Keratinocyte (primary cell): Measurements from ENCODE around the gene CDKAL1. TPM values are rescaled to one million over a fixed set of nuclear protein-coding genes. Genes with fewer than 3 reads are reported as not detected.
"Not testable (repeated sequence)": the region's sequence is repeated elsewhere in the genome, so short reads cannot be mapped to it uniquely, and the experiment has no call there.

Experiments used
- DNase-seq: peaks from one replicate; pipeline ENCODE4 v3.0.0-alpha.2; 2011; ENCODE audit warnings: low read depth, missing footprints, low spot score
- FAIRE-seq: peaks from 2 replicates; lab custom pipeline; 2011; peaks lifted over from hg19 to GRCh38; lab: Jason Lieb, UNC
- H2AFZ ChIP-seq: 2 replicates; pipeline ENCODE4 v1.6.0; 2012; ENCODE audit warnings: low read length, control low read depth, inconsistent platforms; ENCODE audit not compliant: control insufficient read depth
- H3K27ac ChIP-seq: 2 replicates; pipeline ENCODE4 v1.5.1; 2011; ENCODE audit warnings: low read length; ENCODE audit not compliant: control insufficient read depth, insufficient read depth
- H3K27me3 ChIP-seq: 3 replicates; pipeline ENCODE4 v1.6.0; 2011; ENCODE audit warnings: low read length; ENCODE audit not compliant: control insufficient read depth, insufficient read depth; ENCODE audit errors: extremely low read depth
- H3K36me3 ChIP-seq, 2 experiments: 2 replicates in 1 of 2; 3 replicates in 1 of 2; pipeline ENCODE4 v1.5.1; 2011; ENCODE audit warnings: low read length in 2 of 2, mild to moderate bottlenecking in 1 of 2; ENCODE audit not compliant: control insufficient read depth in 2 of 2, insufficient read depth in 2 of 2; ENCODE audit errors: extremely low read depth in 1 of 2
- H3K4me1 ChIP-seq: 3 replicates; pipeline ENCODE4 v1.5.1; 2011; ENCODE audit warnings: low read length; ENCODE audit not compliant: control insufficient read depth, insufficient read depth; ENCODE audit errors: extremely low read depth
- H3K4me2 ChIP-seq: 3 replicates; pipeline ENCODE4 v1.6.0; 2011; ENCODE audit warnings: low read depth, low read length; ENCODE audit not compliant: control insufficient read depth, insufficient read depth; ENCODE audit errors: extremely low read depth
- H3K4me3 ChIP-seq, 3 experiments: fragments of 200-600 bp in 1 of 3; sonication (generic) in 1 of 3; 2 replicates in 2 of 3; 3 replicates in 1 of 3; pipeline ENCODE4 v1.5.1; 2011 to 2016; ENCODE audit warnings: low read length in 3 of 3, mild to moderate bottlenecking in 3 of 3, control low read depth in 2 of 3, inconsistent platforms in 1 of 3, low read depth in 1 of 3, mixed read lengths in 1 of 3, mixed run types in 1 of 3, moderate library complexity in 1 of 3; ENCODE audit not compliant: control insufficient read depth in 2 of 3, insufficient read depth in 2 of 3; ENCODE audit errors: extremely low read depth in 1 of 3
- H3K79me2 ChIP-seq: 2 replicates; pipeline ENCODE4 v1.6.0; 2012; ENCODE audit warnings: low read length; ENCODE audit not compliant: control insufficient read depth, insufficient read depth
- H3K9ac ChIP-seq: 3 replicates; pipeline ENCODE4 v1.6.0; 2011; ENCODE audit warnings: low read length; ENCODE audit not compliant: control insufficient read depth, insufficient read depth; ENCODE audit errors: extremely low read depth
- H3K9me1 ChIP-seq: 3 replicates; pipeline ENCODE4 v1.6.0; 2011; ENCODE audit warnings: low read length; ENCODE audit not compliant: control insufficient read depth, insufficient read depth; ENCODE audit errors: extremely low read depth
- H3K9me3 ChIP-seq: 2 replicates; pipeline ENCODE4 v1.5.1; 2012; ENCODE audit warnings: low read depth, low read length; ENCODE audit not compliant: control insufficient read depth
- H4K20me1 ChIP-seq: 3 replicates; pipeline ENCODE4 v1.6.0; 2011; ENCODE audit warnings: low read length; ENCODE audit not compliant: control insufficient read depth, insufficient read depth; ENCODE audit errors: extremely low read depth
- EZH2 ChIP-seq: IDR thresholded peaks from one replicate; pipeline ENCODE4 v1.6.1; 2012; ENCODE audit warnings: inconsistent platforms, mild to moderate bottlenecking, low read length, moderate library complexity
- dilution Hi-C: fragments of 300-500 bp; cut with MboI; formaldehyde crosslinking; loops from one replicate; pipeline ENCODE4 v1.7.0; 2020; ENCODE audit warnings: low sequenced_read_pairs; ENCODE audit not compliant: extremely low pct_ligation_motif_present
- polyA plus RNA-seq, 5 experiments: library from polyadenylated mRNA; depleted of rRNA in 3 of 5; stranded (reverse) in 3 of 5; stranded (forward) in 1 of 5; unstranded in 1 of 5; fragments of >200 nt; gene quantifications; 1 replicate in 1 of 5; 2 replicates in 3 of 5; 3 replicates in 1 of 5; pipeline versions ENCODE4 v1.2.1 to v1.2.3, GENCODE V29; 2011 to 2012; ENCODE audit warnings: missing spikeins in 2 of 5, low read depth in 1 of 5, low replicate concordance in 1 of 5
- TF ChIP-seq, protein P1 (sequence below), 3 experiments: IDR thresholded peaks in 1 of 3; conservative IDR thresholded peaks in 1 of 3; optimal IDR thresholded peaks in 1 of 3; 2 replicates in 2 of 3; 3 replicates in 1 of 3; pipeline versions ENCODE3 to v1.5.1; 2011; ENCODE audit warnings: low read length in 3 of 3, mild to moderate bottlenecking in 3 of 3, moderate library complexity in 2 of 3, control low read depth in 1 of 3, inconsistent platforms in 1 of 3; ENCODE audit not compliant: insufficient read depth in 2 of 3; ENCODE audit errors: extremely low read depth in 1 of 3

The CDKAL1 gene
- polyA plus RNA-seq, 1 donor (not counting 4 experiments of a cell fraction or from before 2014, with no cell fraction given): 5.6 TPM

DNA sequence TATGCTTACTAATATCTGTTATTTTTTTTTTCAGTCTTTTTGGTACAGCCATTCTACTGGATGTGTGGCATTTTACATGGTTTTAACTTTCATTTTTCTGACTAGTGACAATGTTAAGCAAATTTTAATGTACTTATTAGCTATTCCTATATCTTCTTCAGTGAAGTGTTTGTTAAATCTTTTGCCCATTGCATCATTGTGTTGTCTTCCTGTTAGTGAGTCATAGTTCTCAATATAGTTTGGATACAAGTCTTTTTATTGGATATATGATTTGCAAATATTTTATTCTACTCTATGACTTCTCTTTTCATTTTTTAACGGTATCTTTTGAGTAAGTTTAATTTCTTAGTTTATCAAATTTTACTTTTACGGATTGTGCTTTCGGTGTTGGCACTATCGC is 519.4 kb downstream of the CDKAL1 start:
- DNase-seq (no peak), FAIRE-seq (no peak)
- no peak overlapping the region for H3K4me2 ChIP-seq
- H3K27me3 ChIP-seq: no peaks in the 10 kb centered on the region
- dilution Hi-C loops: no loop called here
- no peaks in the 10 kb centered on the region for H3K79me2 ChIP-seq
- no peak for TF ChIP-seq EZH2
- TF ChIP-seq, protein P1, sequence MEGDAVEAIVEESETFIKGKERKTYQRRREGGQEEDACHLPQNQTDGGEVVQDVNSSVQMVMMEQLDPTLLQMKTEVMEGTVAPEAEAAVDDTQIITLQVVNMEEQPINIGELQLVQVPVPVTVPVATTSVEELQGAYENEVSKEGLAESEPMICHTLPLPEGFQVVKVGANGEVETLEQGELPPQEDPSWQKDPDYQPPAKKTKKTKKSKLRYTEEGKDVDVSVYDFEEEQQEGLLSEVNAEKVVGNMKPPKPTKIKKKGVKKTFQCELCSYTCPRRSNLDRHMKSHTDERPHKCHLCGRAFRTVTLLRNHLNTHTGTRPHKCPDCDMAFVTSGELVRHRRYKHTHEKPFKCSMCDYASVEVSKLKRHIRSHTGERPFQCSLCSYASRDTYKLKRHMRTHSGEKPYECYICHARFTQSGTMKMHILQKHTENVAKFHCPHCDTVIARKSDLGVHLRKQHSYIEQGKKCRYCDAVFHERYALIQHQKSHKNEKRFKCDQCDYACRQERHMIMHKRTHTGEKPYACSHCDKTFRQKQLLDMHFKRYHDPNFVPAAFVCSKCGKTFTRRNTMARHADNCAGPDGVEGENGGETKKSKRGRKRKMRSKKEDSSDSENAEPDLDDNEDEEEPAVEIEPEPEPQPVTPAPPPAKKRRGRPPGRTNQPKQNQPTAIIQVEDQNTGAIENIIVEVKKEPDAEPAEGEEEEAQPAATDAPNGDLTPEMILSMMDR (optimal IDR thresholded peaks at IDR 0.05 in 1 of 3, IDR thresholded peaks at IDR 0.05 in 1 of 3, conservative IDR thresholded peaks at IDR 0.05 in 1 of 3; ENCODE audit: extremely low read depth in 1 of 3, insufficient read depth in 2 of 3, low read length in 3 of 3): no peak
- H3K9me3 ChIP-seq: no peaks in the 10 kb centered on the region
- no peaks in the 10 kb centered on the region for H3K36me3 ChIP-seq
- H3K9ac ChIP-seq: no peak overlapping the region
- H3K27ac ChIP-seq: peak overlapping the region; percentile 33
- no peaks in the 10 kb centered on the region for H3K9me1 ChIP-seq
- H3K4me1 ChIP-seq: peaks cover 6% of the 10 kb centered on the region
- no peak overlapping the region for H2AFZ ChIP-seq
- no peaks in the 10 kb centered on the region for H4K20me1 ChIP-seq
- no peak overlapping the region for H3K4me3 ChIP-seq

DNA sequence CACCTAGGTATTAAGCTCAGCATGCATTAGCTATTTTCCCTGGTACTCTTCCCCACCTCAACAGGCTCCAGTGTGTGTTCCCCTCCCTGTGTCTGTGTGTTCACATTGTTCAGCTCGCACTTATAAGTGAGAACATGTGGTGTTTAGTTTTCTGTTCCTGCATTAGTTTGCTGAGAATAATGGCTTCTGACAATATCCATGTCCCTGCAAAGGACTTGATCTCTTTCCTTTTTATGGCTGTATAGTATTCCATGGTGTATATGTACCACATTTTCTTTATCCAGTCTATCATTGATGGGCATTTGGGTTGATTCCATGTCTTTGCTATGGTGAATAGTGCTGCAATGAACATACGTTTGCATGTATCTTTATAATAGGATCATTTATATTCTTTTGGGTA is 521.2 kb downstream of the CDKAL1 start:
- DNase-seq, H3K79me2 ChIP-seq, H4K20me1 ChIP-seq, H3K4me3 ChIP-seq, H3K27ac ChIP-seq, H3K27me3 ChIP-seq, H3K4me2 ChIP-seq, FAIRE-seq, H3K36me3 ChIP-seq, H2AFZ ChIP-seq, H3K9ac ChIP-seq, H3K4me1 ChIP-seq, H3K9me1 ChIP-seq, H3K9me3 ChIP-seq, dilution Hi-C loops: not testable (repeated sequence)

DNA sequence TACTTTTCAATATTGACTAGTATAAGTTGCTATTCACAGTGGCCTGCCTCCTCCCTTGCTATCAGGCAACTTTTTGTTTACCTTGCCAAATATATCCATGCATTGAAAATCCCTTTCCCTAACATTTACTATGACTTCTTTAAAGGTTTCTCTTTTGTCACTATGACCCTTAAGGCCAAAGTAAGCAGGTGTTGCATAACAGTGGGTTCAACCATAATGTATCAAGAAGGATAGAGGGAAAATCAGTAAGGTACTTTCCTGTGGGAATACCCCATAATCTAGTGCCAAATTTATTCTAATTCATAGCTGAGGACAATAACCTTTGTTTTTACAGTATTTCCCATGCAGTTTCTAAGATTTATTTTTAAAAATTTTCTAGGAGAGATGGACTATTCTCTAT is 527.6 kb downstream of the CDKAL1 start:
- no peak for FAIRE-seq
- no peak for DNase-seq
- no peaks in the 10 kb centered on the region for H3K27me3 ChIP-seq
- dilution Hi-C loops: no loop called here
- no peak overlapping the region for H2AFZ ChIP-seq
- no peaks in the 10 kb centered on the region for H3K9me1 ChIP-seq
- H3K4me2 ChIP-seq: no peak overlapping the region
- no peak overlapping the region for H3K27ac ChIP-seq
- no peaks in the 10 kb centered on the region for H3K4me1 ChIP-seq
- no peak overlapping the region for H3K4me3 ChIP-seq
- H3K9ac ChIP-seq: no peak overlapping the region
- no peaks in the 10 kb centered on the region for H3K79me2 ChIP-seq
- no peaks in the 10 kb centered on the region for H4K20me1 ChIP-seq
- no peaks in the 10 kb centered on the region for H3K9me3 ChIP-seq
- no peak for TF ChIP-seq EZH2
- TF ChIP-seq, protein P1 (optimal IDR thresholded peaks at IDR 0.05 in 1 of 3, IDR thresholded peaks at IDR 0.05 in 1 of 3, conservative IDR thresholded peaks at IDR 0.05 in 1 of 3; ENCODE audit: extremely low read depth in 1 of 3, insufficient read depth in 2 of 3, low read length in 3 of 3): no peak
- no peaks in the 10 kb centered on the region for H3K36me3 ChIP-seq
